ENCODE data around the gene INS. TPM values are rescaled to one million over a fixed set of nuclear protein-coding genes. Genes with fewer than 3 reads are reported as not detected.

Gene INS
- polyA plus RNA-seq, 4 donors: 0.58 to 124 (median 31.0) TPM

- no peaks in the 10 kb centered on the region for H3K36me3 ChIP-seq (ENCODE audit: control insufficient read depth in 3 of 3, insufficient read depth in 2 of 3, low read depth in 1 of 3, low read length in 3 of 3)
- WGBS, 3 donors: 8 to 11% (median 9%) methylated on average over 40 to 70 of the region's 70 CpGs
- DNase-seq (peak; percentile 15 to 52), FAIRE-seq (no peak)
- H3K4me1 ChIP-seq (ENCODE audit: control insufficient read depth in 3 of 3, insufficient read depth in 2 of 3, low read depth in 1 of 3, low read length in 2 of 3): no peaks in the 10 kb centered on the region
- H3K4me3 ChIP-seq (ENCODE audit: low read depth in 1 of 3, low read length in 3 of 3): no peak overlapping the region
- H3K9me3 ChIP-seq (ENCODE audit: control insufficient read depth in 2 of 2, insufficient read depth in 1 of 2, low read depth in 1 of 2, low read length in 1 of 2): no peaks in the 10 kb centered on the region
- no peak overlapping the region for H3K27ac ChIP-seq (ENCODE audit: low read depth in 1 of 3, low read length in 2 of 3)
- peaks cover 0 to 18% (median 0%) of the 10 kb centered on the region in 3 donors for H3K27me3 ChIP-seq (ENCODE audit: control insufficient read depth in 3 of 3, insufficient read depth in 3 of 3, low read length in 3 of 3)
Observed at GRCh38 chr11:2166091-2166851, 5.3 kb upstream of the INS start.

- FAIRE-seq (no peak), DNase-seq (no peak)
- Histone ChIP-seq H3K27me3 (ENCODE audit: control insufficient read depth in 3 of 3, insufficient read depth in 3 of 3, low read length in 3 of 3) (peaks cover 0 to 12% (median 0%) of the 10 kb centered on the region in 3 donors), H3K27ac (ENCODE audit: low read depth in 1 of 3, low read length in 2 of 3) (no peak overlapping the region), H3K9me3 (ENCODE audit: control insufficient read depth in 2 of 2, insufficient read depth in 1 of 2, low read depth in 1 of 2, low read length in 1 of 2) (no peaks in the 10 kb centered on the region), H3K4me3 (ENCODE audit: low read depth in 1 of 3, low read length in 3 of 3) (no peak overlapping the region), H3K4me1 (ENCODE audit: control insufficient read depth in 3 of 3, insufficient read depth in 2 of 3, low read depth in 1 of 3, low read length in 2 of 3) (no peaks in the 10 kb centered on the region), H3K36me3 (ENCODE audit: control insufficient read depth in 3 of 3, insufficient read depth in 2 of 3, low read depth in 1 of 3, low read length in 3 of 3) (no peaks in the 10 kb centered on the region)
- WGBS, 3 donors: 61 to 82% (median 66%) methylated on average over 13 of the region's 13 CpGs
Observed at GRCh38 chr11:2165571-2165970, 4.6 kb upstream of the INS start.

- Histone ChIP-seq H3K27me3 (ENCODE audit: control insufficient read depth in 3 of 3, insufficient read depth in 3 of 3, low read length in 3 of 3) (peaks cover 0 to 15% (median 0%) of the 10 kb centered on the region in 3 donors), H3K4me3 (ENCODE audit: low read depth in 1 of 3, low read length in 3 of 3) (no peak overlapping the region), H3K9me3 (ENCODE audit: control insufficient read depth in 2 of 2, insufficient read depth in 1 of 2, low read depth in 1 of 2, low read length in 1 of 2) (no peaks in the 10 kb centered on the region), H3K36me3 (ENCODE audit: control insufficient read depth in 3 of 3, insufficient read depth in 2 of 3, low read depth in 1 of 3, low read length in 3 of 3) (no peaks in the 10 kb centered on the region), H3K4me1 (ENCODE audit: control insufficient read depth in 3 of 3, insufficient read depth in 2 of 3, low read depth in 1 of 3, low read length in 2 of 3) (no peaks in the 10 kb centered on the region), H3K27ac (ENCODE audit: low read depth in 1 of 3, low read length in 2 of 3) (no peak overlapping the region)
- DNase-seq: no peak
- FAIRE-seq: no peak
- 40 to 67% (median 53%) methylated on average over 20 of the region's 20 CpGs for WGBS, 3 donors
Observed at GRCh38 chr11:2164861-2165555, 4.0 kb upstream of the INS start.

- no peaks in the 10 kb centered on the region for H3K36me3 ChIP-seq (ENCODE audit: control insufficient read depth in 3 of 3, insufficient read depth in 2 of 3, low read depth in 1 of 3, low read length in 3 of 3)
- H3K27me3 ChIP-seq (ENCODE audit: control insufficient read depth in 3 of 3, insufficient read depth in 3 of 3, low read length in 3 of 3): peaks cover 0 to 15% (median 0%) of the 10 kb centered on the region in 3 donors
- no peaks in the 10 kb centered on the region for H3K4me1 ChIP-seq (ENCODE audit: control insufficient read depth in 3 of 3, insufficient read depth in 2 of 3, low read depth in 1 of 3, low read length in 2 of 3)
- no peak overlapping the region for H3K4me3 ChIP-seq (ENCODE audit: low read depth in 1 of 3, low read length in 3 of 3)
- FAIRE-seq: no peak
- H3K9me3 ChIP-seq (ENCODE audit: control insufficient read depth in 2 of 2, insufficient read depth in 1 of 2, low read depth in 1 of 2, low read length in 1 of 2): no peaks in the 10 kb centered on the region
- H3K27ac ChIP-seq (ENCODE audit: low read depth in 1 of 3, low read length in 2 of 3): no peak overlapping the region
- WGBS, 3 donors: 74 to 84% (median 75%) methylated on average over 20 to 22 of the region's 22 CpGs
- DNase-seq: no peak
Observed at GRCh38 chr11:2164081-2164480, 3.1 kb upstream of the INS start.

- peaks cover 0 to 15% (median 0%) of the 10 kb centered on the region in 3 donors for H3K27me3 ChIP-seq (ENCODE audit: control insufficient read depth in 3 of 3, insufficient read depth in 3 of 3, low read length in 3 of 3)
- FAIRE-seq (no peak), DNase-seq (no peak)
- H3K4me3 ChIP-seq (ENCODE audit: low read depth in 1 of 3, low read length in 3 of 3): no peak overlapping the region
- H3K27ac ChIP-seq (ENCODE audit: low read depth in 1 of 3, low read length in 2 of 3): no peak overlapping the region
- H3K9me3 ChIP-seq (ENCODE audit: control insufficient read depth in 2 of 2, insufficient read depth in 1 of 2, low read depth in 1 of 2, low read length in 1 of 2): no peaks in the 10 kb centered on the region
- no peaks in the 10 kb centered on the region for H3K4me1 ChIP-seq (ENCODE audit: control insufficient read depth in 3 of 3, insufficient read depth in 2 of 3, low read depth in 1 of 3, low read length in 2 of 3)
- 38 to 63% (median 47%) methylated on average over 12 of the region's 12 CpGs for WGBS, 3 donors
- H3K36me3 ChIP-seq (ENCODE audit: control insufficient read depth in 3 of 3, insufficient read depth in 2 of 3, low read depth in 1 of 3, low read length in 3 of 3): no peaks in the 10 kb centered on the region
Observed at GRCh38 chr11:2163428-2163978, 2.5 kb upstream of the INS start.

- 55 to 76% (median 59%) methylated on average over 35 to 36 of the region's 36 CpGs for WGBS, 3 donors
- Histone ChIP-seq H3K27ac (ENCODE audit: low read depth in 1 of 3, low read length in 2 of 3) (no peak overlapping the region), H3K27me3 (ENCODE audit: control insufficient read depth in 3 of 3, insufficient read depth in 3 of 3, low read length in 3 of 3) (peaks cover 0 to 6% (median 0%) of the 10 kb centered on the region in 3 donors), H3K36me3 (ENCODE audit: control insufficient read depth in 3 of 3, insufficient read depth in 2 of 3, low read depth in 1 of 3, low read length in 3 of 3) (no peaks in the 10 kb centered on the region), H3K9me3 (ENCODE audit: control insufficient read depth in 2 of 2, insufficient read depth in 1 of 2, low read depth in 1 of 2, low read length in 1 of 2) (no peaks in the 10 kb centered on the region), H3K4me1 (ENCODE audit: control insufficient read depth in 3 of 3, insufficient read depth in 2 of 3, low read depth in 1 of 3, low read length in 2 of 3) (no peaks in the 10 kb centered on the region), H3K4me3 (ENCODE audit: low read depth in 1 of 3, low read length in 3 of 3) (no peak overlapping the region)
- FAIRE-seq (no peak), DNase-seq (no peak)
Observed at GRCh38 chr11:2159536-2160413, 1.2 kb downstream of the INS start.

- no peaks in the 10 kb centered on the region for H3K36me3 ChIP-seq (ENCODE audit: control insufficient read depth in 3 of 3, insufficient read depth in 2 of 3, low read depth in 1 of 3, low read length in 3 of 3)
Observed at GRCh38 chr11:2158966-2159365, 2.0 kb downstream of the INS start.

GRCh38 chr11:2158296-2158737 lies 2.7 kb downstream of the INS start:
- no peak for FAIRE-seq
- peaks cover 0 to 6% (median 0%) of the 10 kb centered on the region in 3 donors for H3K27me3 ChIP-seq (ENCODE audit: control insufficient read depth in 3 of 3, insufficient read depth in 3 of 3, low read length in 3 of 3)
- H3K27ac ChIP-seq (ENCODE audit: low read depth in 1 of 3, low read length in 2 of 3): no peak overlapping the region
- no peak overlapping the region for H3K4me3 ChIP-seq (ENCODE audit: low read depth in 1 of 3, low read length in 3 of 3)
- H3K36me3 ChIP-seq (ENCODE audit: control insufficient read depth in 3 of 3, insufficient read depth in 2 of 3, low read depth in 1 of 3, low read length in 3 of 3): no peaks in the 10 kb centered on the region
- 51 to 65% (median 61%) methylated on average over 11 to 13 of the region's 13 CpGs for WGBS, 3 donors
- no peaks in the 10 kb centered on the region for H3K4me1 ChIP-seq (ENCODE audit: control insufficient read depth in 3 of 3, insufficient read depth in 2 of 3, low read depth in 1 of 3, low read length in 2 of 3)
- no peak for DNase-seq
- H3K9me3 ChIP-seq (ENCODE audit: control insufficient read depth in 2 of 2, insufficient read depth in 1 of 2, low read depth in 1 of 2, low read length in 1 of 2): no peaks in the 10 kb centered on the region

More at GRCh38 chr11:2158966-2159365, 2.0 kb downstream of the INS start:
- no peaks in the 10 kb centered on the region for H3K9me3 ChIP-seq (ENCODE audit: control insufficient read depth in 2 of 2, insufficient read depth in 1 of 2, low read depth in 1 of 2, low read length in 1 of 2)
- whole genome bisulfite sequencing, 3 donors: 48 to 78% (median 58%) methylated on average over 5 to 10 of the region's 10 CpGs
- H3K4me3 ChIP-seq (ENCODE audit: low read depth in 1 of 3, low read length in 3 of 3): no peak overlapping the region
- H3K27me3 ChIP-seq (ENCODE audit: control insufficient read depth in 3 of 3, insufficient read depth in 3 of 3, low read length in 3 of 3): peaks cover 0 to 6% (median 0%) of the 10 kb centered on the region in 3 donors
- H3K27ac ChIP-seq (ENCODE audit: low read depth in 1 of 3, low read length in 2 of 3): no peak overlapping the region
- no peak for DNase-seq
- no peaks in the 10 kb centered on the region for H3K4me1 ChIP-seq (ENCODE audit: control insufficient read depth in 3 of 3, insufficient read depth in 2 of 3, low read depth in 1 of 3, low read length in 2 of 3)
- FAIRE-seq: no peak

All from small intestine (tissue), 7 donors.